HL-60 (cell line): ENCODE measurements around the gene VPS26C.

Experiments used
- POLR2AphosphoS5 ChIP-seq: IDR thresholded peaks from 2 replicates; pipeline ENCODE4 v1.6.1; 2012; ENCODE audit warnings: low read depth
- REST ChIP-seq: IDR thresholded peaks from 2 replicates; pipeline ENCODE4 v1.6.1; 2012; ENCODE audit warnings: low read depth; ENCODE audit not compliant: insufficient replicate concordance
- SPI1 ChIP-seq: IDR thresholded peaks from 2 replicates; pipeline ENCODE4 v1.6.1; 2012; ENCODE audit warnings: low read depth, mild to moderate bottlenecking, borderline replicate concordance
- TF ChIP-seq, protein P1 (sequence below): IDR thresholded peaks from one replicate; pipeline ENCODE4 v1.5.1; 2011; ENCODE audit warnings: low read length, control low read depth, inconsistent platforms; ENCODE audit not compliant: insufficient read depth

DNA sequence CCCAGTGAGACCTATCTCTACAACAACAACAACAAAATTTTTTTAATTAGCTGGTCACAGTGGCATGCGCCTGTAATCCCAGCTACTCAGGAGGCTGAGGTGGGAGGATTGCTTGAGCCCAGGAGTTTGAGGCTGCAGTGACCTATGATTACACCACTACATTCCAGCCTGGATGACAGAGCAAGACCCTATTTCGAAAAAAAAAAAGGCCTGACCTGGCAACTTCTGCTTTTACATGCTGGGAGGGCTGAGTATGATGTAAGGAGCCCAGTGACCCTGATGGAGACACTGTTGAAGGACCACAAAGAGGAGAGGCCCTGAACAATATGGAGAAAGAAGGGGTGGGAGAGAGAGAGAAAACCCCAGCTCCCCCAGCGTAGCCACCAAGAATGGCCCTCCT, 9.2 kb upstream of the VPS26C start:
- TF ChIP-seq, protein P1, sequence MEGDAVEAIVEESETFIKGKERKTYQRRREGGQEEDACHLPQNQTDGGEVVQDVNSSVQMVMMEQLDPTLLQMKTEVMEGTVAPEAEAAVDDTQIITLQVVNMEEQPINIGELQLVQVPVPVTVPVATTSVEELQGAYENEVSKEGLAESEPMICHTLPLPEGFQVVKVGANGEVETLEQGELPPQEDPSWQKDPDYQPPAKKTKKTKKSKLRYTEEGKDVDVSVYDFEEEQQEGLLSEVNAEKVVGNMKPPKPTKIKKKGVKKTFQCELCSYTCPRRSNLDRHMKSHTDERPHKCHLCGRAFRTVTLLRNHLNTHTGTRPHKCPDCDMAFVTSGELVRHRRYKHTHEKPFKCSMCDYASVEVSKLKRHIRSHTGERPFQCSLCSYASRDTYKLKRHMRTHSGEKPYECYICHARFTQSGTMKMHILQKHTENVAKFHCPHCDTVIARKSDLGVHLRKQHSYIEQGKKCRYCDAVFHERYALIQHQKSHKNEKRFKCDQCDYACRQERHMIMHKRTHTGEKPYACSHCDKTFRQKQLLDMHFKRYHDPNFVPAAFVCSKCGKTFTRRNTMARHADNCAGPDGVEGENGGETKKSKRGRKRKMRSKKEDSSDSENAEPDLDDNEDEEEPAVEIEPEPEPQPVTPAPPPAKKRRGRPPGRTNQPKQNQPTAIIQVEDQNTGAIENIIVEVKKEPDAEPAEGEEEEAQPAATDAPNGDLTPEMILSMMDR, result no peak
- TF ChIP-seq POLR2AphosphoS5 (no peak), REST (no peak), SPI1 (no peak)
